ENCODE data around the gene HAPLN1. TPM values are rescaled to one million over a fixed set of nuclear protein-coding genes. Genes with fewer than 3 reads are reported as not detected.

Gene HAPLN1
- polyA plus RNA-seq, 3 donors: not detected

Other genes with a start within 250 kb of the HAPLN1 start
- gene VCAN, start 249.1 kb downstream of the HAPLN1 start, polyA plus RNA-seq: 10 to 100 TPM in 1 of 3 donors, 1 to 10 TPM in 2; 5.0 to 45.3 (median 6.6) TPM

All from adipose tissue (tissue), 3 donors.